ENCODE data around the gene ACTBL2. TPM values are rescaled to one million over a fixed set of nuclear protein-coding genes. Genes with fewer than 3 reads are reported as not detected.

Gene ACTBL2
- total RNA-seq, 1 donor from 2014 or later = not detected

- H3K4me3 ChIP-seq = no peak overlapping the region
- intact Hi-C loops (cut with DNase I) = no loop called here
Measured at GRCh38 chr5:57517250-57517649, 34.6 kb upstream of the ACTBL2 start.

DNA sequence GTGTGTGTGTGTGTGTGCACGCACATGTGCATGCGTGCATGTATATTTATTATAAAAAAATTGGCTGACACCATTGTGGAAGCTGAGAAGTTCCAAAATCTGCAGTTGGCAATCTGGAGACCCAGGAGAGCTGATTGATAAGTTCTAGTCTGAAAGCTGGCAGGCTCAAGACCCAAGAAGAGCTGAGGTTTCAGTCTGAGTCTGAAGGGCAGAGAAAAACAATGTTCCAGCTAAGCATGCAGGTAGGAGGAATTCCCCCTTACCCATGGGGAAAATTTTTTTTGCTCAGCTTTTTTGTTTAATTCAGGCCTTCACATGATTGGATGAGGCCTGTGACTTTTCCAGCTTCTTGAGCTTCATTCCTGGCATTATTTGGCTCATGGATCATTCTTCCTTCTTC is 31.2 kb upstream of the ACTBL2 start:
- no peaks in the 10 kb centered on the region for H3K36me3 ChIP-seq
- no peak overlapping the region for H3K4me3 ChIP-seq
- TF ChIP-seq POLR2AphosphoS5 (IDR thresholded peaks at IDR 0.05; ENCODE audit: insufficient read depth in 1 of 2, low read depth in 1 of 2) (no peak), CTCF (IDR thresholded peaks at IDR 0.05) (no peak), POLR2A (IDR thresholded peaks at IDR 0.05) (no peak)

More at GRCh38 chr5:57517250-57517649, 34.6 kb upstream of the ACTBL2 start:
- Histone ChIP-seq H3K4me1 (no peaks in the 10 kb centered on the region), H3K36me3 (no peaks in the 10 kb centered on the region), H3K27me3 (no peaks in the 10 kb centered on the region), H3K9me3 (no peaks in the 10 kb centered on the region), H3K27ac (no peak overlapping the region)
- no peak for DNase-seq (ENCODE audit: extremely low spot score in 2 of 2)
- no peak for TF ChIP-seq POLR2A (IDR thresholded peaks at IDR 0.05)
- no peak for TF ChIP-seq POLR2AphosphoS5 (IDR thresholded peaks at IDR 0.05; ENCODE audit: insufficient read depth in 1 of 2, low read depth in 1 of 2)
- TF ChIP-seq CTCF (IDR thresholded peaks at IDR 0.05) = no peak

DNA sequence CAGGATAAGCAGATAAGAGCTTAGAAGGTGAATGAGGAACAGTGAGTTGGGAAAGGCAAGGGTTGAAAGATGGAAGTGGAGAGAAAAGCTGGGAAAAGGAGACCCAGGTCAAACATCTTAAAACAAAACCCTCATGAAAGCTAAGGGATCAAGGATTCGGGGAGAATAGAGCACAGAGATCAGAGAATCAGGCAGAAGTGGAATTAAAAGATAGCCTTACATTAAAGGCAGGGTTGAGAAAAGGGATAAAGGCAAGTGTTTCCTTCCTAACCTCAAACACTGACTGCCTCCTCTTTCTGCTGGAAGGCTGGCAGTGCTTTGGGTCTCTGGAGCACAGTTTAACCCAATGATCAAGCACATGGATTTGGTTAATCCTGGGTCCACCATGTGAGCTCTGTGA is 28.7 kb upstream of the ACTBL2 start:
- Histone ChIP-seq H3K4me3 (no peak overlapping the region), H3K9me3 (no peaks in the 10 kb centered on the region), H3K27ac (no peak overlapping the region), H3K36me3 (no peaks in the 10 kb centered on the region), H3K4me1 (no peaks in the 10 kb centered on the region), H3K27me3 (no peaks in the 10 kb centered on the region)
- DNase-seq (ENCODE audit: extremely low spot score in 2 of 2) = no peak
- no peak for TF ChIP-seq CTCF (IDR thresholded peaks at IDR 0.05)
- intact Hi-C loops (cut with DNase I) = no loop called here

More for the DNA sequence above, 31.2 kb upstream of the ACTBL2 start:
- Histone ChIP-seq H3K27ac (no peak overlapping the region), H3K4me1 (no peaks in the 10 kb centered on the region), H3K27me3 (no peaks in the 10 kb centered on the region), H3K9me3 (no peaks in the 10 kb centered on the region)
- DNase-seq (ENCODE audit: extremely low spot score in 2 of 2) = no peak
- intact Hi-C loops (cut with DNase I) = no loop called here

GRCh38 chr5:57509501-57510260 is 27.1 kb upstream of the ACTBL2 start:
- intact Hi-C loops (cut with DNase I) = no loop called here
- TF ChIP-seq POLR2A (IDR thresholded peaks at IDR 0.05) (no peak), CTCF (IDR thresholded peaks at IDR 0.05) (no peak), POLR2AphosphoS5 (IDR thresholded peaks at IDR 0.05; ENCODE audit: insufficient read depth in 1 of 2, low read depth in 1 of 2) (no peak)
- DNase-seq (ENCODE audit: extremely low spot score in 2 of 2) = no peak

DNA sequence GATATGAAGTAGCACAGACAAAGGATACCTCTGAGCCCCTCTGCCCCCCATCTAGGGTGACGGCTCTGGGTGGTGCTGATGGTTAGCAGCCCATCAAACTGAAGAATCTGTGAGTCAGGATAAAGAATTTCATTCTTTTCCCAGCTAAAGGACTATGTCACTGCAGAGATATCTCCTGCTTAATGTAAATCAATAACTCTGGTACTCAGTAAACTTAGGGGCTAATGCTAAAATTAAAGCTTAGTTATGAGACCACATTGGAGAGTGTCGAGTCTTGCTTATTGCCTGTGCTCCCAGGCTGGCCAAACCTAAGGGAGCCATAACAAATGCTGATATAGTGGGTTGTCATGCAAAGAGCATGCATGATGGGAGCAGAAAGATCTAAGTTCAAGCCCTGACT is 25.6 kb upstream of the ACTBL2 start:
- intact Hi-C loops (cut with DNase I) = no loop called here
- H3K27ac ChIP-seq = no peak overlapping the region
- DNase-seq (ENCODE audit: extremely low spot score in 2 of 2) = no peak
- no peaks in the 10 kb centered on the region for H3K4me1 ChIP-seq
- no peaks in the 10 kb centered on the region for H3K36me3 ChIP-seq
- H3K27me3 ChIP-seq = no peaks in the 10 kb centered on the region
- no peaks in the 10 kb centered on the region for H3K9me3 ChIP-seq
- H3K4me3 ChIP-seq = no peak overlapping the region
- TF ChIP-seq CTCF (IDR thresholded peaks at IDR 0.05) (no peak), POLR2A (IDR thresholded peaks at IDR 0.05) (no peak), POLR2AphosphoS5 (IDR thresholded peaks at IDR 0.05; ENCODE audit: insufficient read depth in 1 of 2, low read depth in 1 of 2) (no peak)

More at GRCh38 chr5:57509501-57510260, 27.1 kb upstream of the ACTBL2 start:
- H3K36me3 ChIP-seq = no peaks in the 10 kb centered on the region
- no peak overlapping the region for H3K4me3 ChIP-seq
- H3K27me3 ChIP-seq = no peaks in the 10 kb centered on the region
- no peaks in the 10 kb centered on the region for H3K4me1 ChIP-seq
- no peaks in the 10 kb centered on the region for H3K9me3 ChIP-seq
- no peak overlapping the region for H3K27ac ChIP-seq

All from vagina (tissue), 2 donors.